Tibial nerve (tissue), 3 donors: ENCODE data around the gene TTC38.

Experiments used
- EP300 ChIP-seq, 2 donors: sonication (generic); formaldehyde crosslinking; IDR thresholded peaks; one replicate each; pipeline ENCODE4 v1.6.1; 2017; ENCODE audit warnings: antibody characterized with exemption in 2 of 2, mild to moderate bottlenecking in 1 of 2
- POLR2A ChIP-seq, 2 donors: fragments of 450-650 bp; IDR thresholded peaks; one replicate each; pipeline ENCODE4 v1.6.1; 2017; ENCODE audit warnings: antibody characterized with exemption in 2 of 2, mild to moderate bottlenecking in 2 of 2, moderate library complexity in 2 of 2

DNA sequence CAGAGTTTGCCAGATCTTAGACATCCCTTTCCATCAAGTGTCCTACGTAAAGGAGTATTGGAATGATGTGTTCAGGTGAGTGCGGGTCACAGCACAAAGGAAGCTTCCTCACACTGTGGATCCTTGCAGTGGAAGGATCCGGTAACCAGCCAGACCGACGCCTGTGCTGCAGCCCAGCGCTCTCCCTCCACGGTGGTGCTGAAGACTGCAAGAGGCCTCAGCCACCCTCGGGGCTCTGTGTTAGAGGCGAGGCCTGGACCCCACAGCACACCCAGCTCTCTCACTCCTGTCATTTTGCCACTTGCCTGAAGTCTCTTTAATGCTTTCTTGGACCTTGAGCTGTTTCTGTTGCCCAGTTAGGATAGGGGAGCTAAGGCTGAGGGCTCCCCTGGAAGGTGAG, 70.1 kb downstream of the TTC38 start:
- TF ChIP-seq EP300 (IDR thresholded peaks at IDR 0.05), result no peak
- TF ChIP-seq POLR2A (IDR thresholded peaks at IDR 0.05), result no peak
